Hair follicle dermal papilla cell (primary cell): ENCODE measurements around the gene OXCT2. TPM values are rescaled to one million over a fixed set of nuclear protein-coding genes. Genes with fewer than 3 reads are reported as not detected.

ENCODE experiments used
- small RNA-seq: library from RNA; depleted of rRNA; stranded (forward); fragments of <200 nt; gene quantifications from one replicate; pipeline ENCODE3, GENCODE V24; 2012
- total RNA-seq: library from RNA; depleted of rRNA; stranded (reverse); fragments of >200 nt; gene quantifications from 2 replicates; pipeline ENCODE4 v1.2.3, GENCODE V29; 2012

OXCT2 gene
- 1.8 and 2.7 TPM in 2 replicates for total RNA-seq

DNA sequence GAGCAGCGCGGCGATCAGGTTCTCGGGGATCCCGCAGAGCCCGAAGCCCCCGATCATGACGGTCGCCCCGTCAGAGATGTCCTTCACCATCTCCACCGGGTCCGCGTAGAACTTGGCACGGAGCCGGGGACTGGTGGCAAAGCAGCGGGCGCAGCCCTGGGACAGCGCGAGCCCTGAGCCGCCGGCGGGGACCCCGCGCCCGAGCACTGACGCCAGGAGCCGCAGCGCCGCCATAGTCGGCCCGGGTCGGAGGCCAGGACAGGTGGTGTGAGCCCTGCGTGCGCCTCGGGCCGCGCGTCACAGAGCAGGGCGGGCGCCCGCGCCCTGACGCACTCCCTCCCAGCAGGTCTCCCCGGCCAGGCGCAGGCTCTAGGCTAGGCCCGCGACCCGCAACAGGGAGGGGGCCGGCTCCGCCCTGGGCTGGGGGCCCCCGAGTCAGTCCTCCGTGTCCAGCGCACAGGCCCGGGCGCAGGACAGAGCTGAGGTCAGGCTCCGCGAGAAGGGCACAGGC is at the start of gene OXCT2:
Gene OXCT2, minus strand, starts transcription at position 327 of the 511 bp plus-strand sequence. Its CDS starts 93 bp downstream, at position 234.

DNA sequence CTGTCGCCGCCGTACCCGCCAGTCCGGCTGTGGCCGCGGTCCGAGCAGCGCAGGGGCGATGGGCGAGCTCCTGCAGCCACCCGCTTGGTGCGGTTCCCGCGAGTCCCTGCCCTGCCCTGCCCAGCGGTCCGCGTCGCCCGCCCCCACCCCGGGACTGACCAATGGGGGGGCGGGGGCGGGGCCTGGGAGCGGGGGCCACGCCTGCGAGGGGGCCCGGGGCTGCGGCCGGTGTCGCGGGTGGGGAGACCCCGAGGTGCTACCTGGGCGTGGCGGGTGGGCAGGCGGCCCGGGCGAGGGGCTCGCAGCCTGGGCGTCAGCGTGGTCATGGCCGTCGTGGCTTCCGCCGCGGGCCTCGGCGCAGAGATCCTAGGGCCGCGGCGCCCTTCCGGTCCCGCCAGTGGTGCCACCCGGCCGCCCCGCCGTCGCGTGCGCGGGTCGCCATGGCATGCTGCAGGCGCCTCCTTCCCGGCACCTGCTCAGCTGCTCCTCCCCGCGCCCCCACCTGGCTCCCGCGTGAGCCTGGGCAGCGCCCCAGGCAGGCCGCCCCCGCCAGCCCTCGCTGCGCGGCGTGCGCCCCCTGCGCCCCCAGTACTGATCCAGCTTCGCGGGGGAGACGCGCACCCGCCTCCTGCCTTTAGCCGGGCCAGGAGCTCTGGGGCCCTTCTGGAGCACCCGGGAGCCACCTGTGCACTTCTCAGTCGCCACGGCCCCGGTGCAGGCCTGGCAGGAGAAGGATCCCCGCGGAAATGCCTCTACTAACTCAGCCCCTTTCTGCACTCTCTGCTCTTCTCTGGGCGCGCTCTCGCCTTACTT is 17.8 kb upstream of the OXCT2 start, which contains the start of gene BMP8B:
Gene BMP8B, minus strand, starts transcription at position 108 of the 813 bp plus-strand sequence. CDS start 380 bp downstream, outside the sequence.

DNA sequence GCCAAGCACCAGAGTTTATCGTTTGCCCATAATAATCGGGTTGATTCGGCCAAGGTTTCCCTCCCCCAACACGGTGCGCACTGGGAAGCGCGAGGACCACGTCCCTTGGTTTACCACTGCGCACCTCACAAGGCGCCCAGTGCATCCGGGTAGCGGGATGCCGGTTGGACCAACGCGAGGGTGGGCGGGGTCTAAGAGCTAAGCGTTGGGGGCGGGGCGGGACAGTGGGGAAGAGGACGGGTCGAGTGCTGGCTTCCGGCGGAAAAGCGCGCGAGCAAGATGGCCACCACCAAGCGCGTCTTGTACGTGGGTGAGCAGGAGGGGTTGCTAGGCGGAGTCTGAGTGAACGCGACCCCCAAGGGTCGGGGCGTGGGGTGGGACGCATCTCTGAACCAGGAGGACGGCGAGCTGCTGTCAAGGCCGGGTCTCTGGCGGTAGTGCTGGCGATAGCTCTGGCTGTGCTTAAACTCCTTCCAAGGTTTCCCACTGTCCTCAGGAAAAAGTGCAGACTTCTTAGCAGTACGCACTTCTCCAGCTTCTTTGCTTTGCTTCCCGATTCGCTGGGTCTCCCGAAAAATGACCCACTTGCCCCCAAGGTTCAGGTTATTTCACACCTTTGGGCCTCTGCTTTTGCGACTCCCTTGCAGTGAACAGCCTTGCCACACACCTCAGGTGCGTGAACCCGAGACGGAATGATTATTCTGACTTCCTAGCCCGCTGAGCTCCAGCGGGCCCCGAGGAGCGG is 32.4 kb downstream of the OXCT2 start, which contains the start of gene PPIE:
Gene PPIE, plus strand, starts transcription at position 261 of the 745 bp plus-strand sequence. Its CDS starts 19 bp downstream, at position 280.

Small RNA genes within 50 kb of the gene (small RNA-seq; reads per million reads assigned to genes)
- gene AL033527.1 (not detected), gene RNU7-121P (not detected)

Other genes with a start within 250 kb of the OXCT2 start
- 96.4 and 129 TPM in 2 replicates for gene PABPC4, start 194.6 kb downstream of the OXCT2 start, total RNA-seq
- gene HEYL, start 131.7 kb downstream of the OXCT2 start, total RNA-seq: under 0.01 and 0.16 TPM in 2 replicates
- gene NT5C1A, start 99.2 kb downstream of the OXCT2 start, total RNA-seq: not detected in 2 replicates
- not detected in 2 replicates for gene HPCAL4, start 79.9 kb downstream of the OXCT2 start, total RNA-seq
- 26.3 and 26.7 TPM in 2 replicates for gene PPIE, start 32.5 kb downstream of the OXCT2 start, total RNA-seq
- gene BMP8B, start 17.5 kb upstream of the OXCT2 start, total RNA-seq: not detected in 2 replicates
- gene TRIT1, start 112.2 kb upstream of the OXCT2 start, total RNA-seq: 16.2 and 31.2 TPM in 2 replicates
- 0.16 TPM in 1 of 2 replicates, not detected in the other for gene MYCL, start 130.6 kb upstream of the OXCT2 start, total RNA-seq
- gene MFSD2A, start 183.8 kb upstream of the OXCT2 start, total RNA-seq: 5.2 and 10.5 TPM in 2 replicates